GM18502 (cell line): ENCODE results near the gene TOMM7.
"Not testable (repeated sequence)": the region's sequence is repeated elsewhere in the genome, so short reads cannot be mapped to it uniquely, and the experiment has no call there.

Source experiments
- ATAC-seq: cut with Tn5 transposase; IDR thresholded peaks from one replicate; pipeline ENCODE4 v1.9.1; 2021; ENCODE audit warnings: mild to moderate bottlenecking; ENCODE audit not compliant: unreplicated experiment, poor library complexity

Gene TOMM7

DNA sequence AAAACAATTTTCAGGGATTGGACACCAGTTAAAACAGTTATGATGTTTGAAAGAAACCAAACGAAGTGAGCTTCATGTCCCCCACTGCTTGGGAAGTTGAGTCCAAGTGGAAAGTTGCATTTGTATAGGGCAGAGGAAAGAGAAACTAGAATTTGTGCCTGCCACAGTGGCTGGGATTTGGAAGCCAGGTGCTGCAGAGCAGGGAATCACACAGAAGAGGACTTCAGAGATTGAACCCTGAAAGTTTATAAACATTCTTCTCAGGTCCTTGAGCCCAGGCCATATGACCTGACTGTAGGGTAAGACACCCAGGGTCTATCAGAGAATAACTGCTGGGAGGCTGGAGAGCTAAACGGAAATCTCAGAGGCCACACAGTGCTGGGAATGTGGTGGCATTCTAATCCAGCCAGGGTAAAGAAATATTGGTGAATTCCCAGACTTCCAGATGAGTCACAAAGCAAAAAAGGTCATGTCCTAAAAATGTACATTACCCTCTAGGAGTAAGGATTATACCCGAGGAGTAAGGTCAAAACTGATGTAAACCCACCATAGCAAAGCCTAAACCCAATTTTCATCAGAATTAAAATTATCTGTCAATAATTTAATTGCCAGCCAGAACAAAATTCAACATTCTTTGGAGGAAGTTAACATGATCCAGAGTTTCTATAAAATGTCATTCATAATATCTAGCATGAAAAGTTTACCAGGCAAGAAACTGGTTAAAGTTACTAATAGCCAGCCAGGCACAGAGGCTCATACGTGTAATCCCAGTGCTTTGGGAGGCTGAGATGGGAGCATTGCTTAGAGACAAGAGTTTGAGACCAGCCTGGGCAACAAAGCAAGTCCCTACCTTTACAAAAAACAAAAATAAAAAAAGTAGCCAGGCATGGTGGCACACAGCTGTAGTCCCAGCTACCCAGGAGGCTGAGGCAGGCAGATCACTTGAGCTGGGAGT lies 31.2 kb downstream of the TOMM7 start:
- ATAC-seq, result no peak

DNA sequence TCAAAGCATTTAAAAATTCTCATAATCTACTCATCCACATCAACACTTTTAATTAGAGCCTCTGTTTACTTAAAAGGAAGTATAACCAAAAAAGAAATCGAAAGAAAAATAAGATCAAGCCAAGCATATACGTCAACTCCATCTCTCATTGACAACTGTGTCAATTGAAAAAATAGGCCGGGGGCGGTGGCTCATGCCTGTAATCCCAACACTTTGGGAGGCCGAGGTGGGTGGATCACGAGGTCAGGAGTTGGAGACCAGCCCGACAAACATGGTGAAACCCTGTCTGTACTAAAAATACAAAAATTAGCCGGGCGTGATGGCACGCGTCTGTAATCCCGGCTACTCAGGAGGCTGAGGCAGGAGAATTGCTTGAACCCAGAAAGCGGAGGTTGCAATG lies 32.0 kb downstream of the TOMM7 start:
- not testable (repeated sequence) for ATAC-seq

DNA sequence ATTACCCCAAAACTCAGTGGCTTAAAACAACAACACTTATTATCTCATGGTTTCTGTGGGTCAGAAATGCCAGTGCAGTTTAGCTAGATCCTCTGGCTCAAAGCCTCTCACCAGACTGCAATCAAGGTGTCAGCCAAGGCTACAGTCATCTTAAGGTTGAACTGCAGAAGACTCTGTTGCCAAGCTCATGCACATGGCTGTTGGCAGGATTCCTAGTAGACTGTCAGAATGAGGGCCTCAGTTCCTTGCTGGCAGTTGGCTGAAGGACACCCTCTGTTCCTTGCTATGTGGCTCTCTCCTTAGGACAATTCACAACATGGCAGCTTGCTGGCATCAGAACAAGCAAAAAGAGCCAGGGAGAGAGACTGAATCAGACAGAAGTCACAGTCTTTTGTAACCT lies 34.7 kb downstream of the TOMM7 start:
- ATAC-seq, result no peak

DNA sequence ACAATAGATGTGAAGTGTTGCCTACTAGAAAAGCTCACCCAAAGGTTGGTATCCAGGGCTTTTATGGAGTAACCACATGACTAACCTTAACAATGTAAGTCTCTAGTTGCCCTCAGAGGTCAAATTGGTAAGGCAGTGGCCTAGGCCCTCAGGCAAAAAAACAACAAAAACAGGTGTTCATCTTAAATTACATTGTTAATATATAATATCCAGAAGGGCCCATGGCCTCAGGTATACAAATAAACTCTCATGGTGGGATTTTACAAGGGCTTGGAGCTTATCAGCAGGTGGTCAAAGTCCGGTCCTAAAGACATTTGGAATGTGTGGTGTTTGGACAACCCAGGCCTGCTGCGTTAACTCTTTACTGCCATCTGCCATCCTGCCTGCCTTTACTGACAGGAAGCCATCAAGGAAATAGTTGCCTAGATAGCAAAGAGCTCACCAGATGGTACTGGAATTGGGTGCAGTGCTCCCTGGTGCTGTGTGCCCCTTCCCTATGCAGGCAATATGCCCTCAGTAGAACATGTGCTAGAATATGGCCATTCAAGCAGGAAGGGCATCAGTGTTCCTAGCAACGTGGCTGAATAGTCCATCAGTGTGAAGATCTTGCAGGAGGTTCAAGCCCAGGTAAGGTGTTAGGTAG lies 36.2 kb downstream of the TOMM7 start:
- ATAC-seq, result no peak

DNA sequence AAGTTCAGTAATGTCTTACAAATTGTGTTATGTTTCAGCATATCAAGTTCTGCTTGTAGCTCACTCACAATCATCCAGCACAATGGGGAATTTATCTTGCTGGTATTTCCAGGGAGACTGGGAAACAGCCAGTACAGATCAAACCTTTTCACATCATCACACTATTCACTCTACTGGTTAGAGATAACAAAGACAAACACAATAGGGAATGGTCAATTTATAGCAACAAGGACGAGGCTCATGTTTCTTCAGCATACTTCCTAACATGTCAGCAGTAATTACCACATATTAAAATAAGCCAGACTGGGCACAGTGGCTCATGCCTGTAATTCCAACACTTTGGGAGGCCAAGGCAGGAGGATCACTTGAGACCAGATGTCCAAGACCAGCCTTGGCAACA lies 38.3 kb downstream of the TOMM7 start:
- ATAC-seq, result no peak

DNA sequence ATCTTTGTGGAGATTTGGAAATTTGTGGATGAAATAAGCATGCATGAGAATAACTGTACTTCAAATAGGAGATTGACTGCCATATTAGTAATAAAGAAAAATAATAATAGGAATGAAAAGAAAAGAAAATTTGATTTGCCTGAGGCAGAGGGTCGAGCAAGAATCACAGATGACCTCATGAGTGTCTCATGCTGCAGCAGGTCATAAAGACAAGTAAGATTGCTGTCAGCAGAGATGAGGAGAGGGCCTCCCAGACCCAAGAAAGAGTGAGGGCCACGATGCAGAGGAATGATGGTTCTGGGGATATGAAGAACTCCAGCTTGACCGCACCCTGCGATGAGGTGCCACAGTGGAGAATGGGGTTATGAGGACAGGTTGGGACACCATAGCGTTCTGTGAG lies 39.2 kb downstream of the TOMM7 start:
- no peak for ATAC-seq

DNA sequence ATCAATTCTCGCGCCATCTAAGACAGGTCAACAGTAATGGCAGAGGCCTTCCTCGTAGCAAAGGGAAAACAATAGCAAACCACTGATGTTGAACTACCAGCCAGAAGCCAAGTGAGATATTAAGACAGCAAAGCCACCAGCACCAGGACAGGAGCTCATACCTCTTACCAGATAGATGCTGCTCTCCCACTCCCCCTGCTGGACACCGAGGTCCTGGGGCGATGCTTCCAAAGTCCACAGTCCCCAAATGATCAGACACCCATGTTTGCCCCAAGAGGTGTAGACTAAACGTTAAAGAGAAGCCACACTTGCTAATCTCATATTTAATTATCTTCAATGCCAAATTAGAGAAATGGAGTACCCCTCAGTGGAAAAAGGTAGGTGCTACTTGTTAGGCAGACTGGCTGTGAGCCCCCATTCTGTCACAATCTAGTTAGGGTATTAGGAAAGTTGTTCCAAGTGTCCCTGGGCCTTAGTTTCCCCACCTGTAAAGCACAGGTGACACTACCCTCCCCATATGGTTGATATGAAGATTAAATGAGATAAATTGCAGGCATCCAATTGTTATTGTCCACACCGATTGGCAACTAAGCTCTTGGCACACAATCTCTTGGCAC lies 39.9 kb downstream of the TOMM7 start:
- peak; percentile 68 for ATAC-seq

DNA sequence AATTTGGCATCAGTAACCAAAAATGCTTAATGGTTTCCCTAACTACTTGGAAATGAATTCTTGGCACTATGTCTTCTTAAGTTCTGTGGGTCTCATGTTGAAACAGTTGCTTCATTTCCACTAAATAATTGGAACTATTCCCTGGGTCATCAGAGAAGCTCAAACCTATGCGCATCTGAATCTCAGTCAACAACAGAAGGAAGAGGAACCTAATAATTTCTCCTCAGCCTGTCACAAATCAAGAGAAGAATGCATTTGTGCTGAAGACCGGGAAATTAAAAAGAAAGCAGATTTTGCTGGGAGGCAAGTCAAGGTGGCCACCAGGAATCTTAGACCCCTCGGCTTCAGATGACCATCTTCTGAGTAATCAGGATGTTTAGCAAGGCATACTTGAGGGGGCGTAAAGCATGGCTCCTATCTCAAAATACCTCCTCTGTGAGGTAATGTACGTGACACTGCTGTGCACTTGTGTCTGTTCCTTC lies 41.4 kb downstream of the TOMM7 start:
- ATAC-seq, result no peak

DNA sequence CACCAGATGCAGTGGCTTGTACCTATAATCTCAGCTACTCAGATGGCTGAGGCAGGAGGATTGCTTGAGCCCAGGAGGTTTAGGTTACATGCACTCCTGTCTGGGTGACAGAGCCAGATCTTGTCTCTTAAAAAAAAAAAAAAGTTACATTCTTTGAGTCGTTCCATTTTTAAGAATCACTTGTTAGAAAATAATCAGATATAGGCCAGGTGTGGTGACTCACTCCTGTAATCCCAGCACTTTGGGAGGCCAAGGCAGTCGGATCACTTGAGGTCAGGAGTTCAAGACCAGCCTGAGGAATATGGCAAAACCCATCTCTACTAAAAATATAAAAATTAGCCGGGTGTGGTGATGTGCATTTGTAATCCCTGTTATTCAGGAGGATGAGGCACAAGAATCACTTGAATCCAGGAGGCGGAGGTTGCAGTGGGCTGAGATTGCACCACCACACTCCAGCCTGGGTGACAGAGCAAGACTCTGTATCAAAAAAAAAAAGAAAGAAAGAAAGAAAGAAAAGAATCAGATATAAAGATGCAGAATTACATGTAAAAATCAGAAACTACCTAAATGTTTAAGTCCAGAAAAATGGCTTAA lies 42.8 kb downstream of the TOMM7 start:
- not testable (repeated sequence) for ATAC-seq

DNA sequence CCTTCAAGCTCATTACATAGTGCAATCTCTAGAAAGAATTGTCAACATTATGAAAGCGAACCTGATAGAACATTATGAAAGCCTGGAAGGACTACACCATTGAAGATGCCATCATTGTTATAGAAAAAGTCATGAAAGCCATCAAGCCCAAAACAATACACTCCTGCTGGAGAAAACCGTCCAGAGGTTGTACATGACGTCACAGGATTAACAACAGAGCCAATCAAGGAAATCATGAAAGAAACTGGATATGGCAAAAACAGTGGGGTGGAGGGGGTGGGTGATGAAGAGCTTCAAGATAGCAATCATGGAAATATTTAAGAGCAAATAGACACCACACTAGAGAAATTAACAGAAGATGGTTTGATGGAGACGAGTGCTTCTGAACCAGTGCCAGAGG lies 45.7 kb downstream of the TOMM7 start:
- ATAC-seq, result no peak

DNA sequence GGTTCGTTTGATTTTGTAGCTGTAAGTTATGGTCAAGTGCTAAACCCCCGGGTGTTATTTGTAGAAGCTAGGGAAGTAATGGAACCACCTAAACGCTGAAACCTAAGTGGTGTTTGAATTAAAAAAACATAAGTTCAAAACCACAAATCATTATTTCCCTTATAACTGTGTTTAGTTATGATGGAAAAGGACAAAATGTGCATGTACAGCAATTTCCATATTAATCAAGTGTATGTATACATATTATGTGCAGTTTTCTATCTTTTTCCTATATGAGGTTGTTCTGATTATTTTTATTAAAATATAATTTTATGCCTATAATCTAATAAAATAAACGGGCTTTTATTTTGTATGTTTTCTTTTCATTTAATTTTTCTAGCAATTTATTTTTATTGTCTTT lies 49.8 kb downstream of the TOMM7 start:
- no peak for ATAC-seq

DNA sequence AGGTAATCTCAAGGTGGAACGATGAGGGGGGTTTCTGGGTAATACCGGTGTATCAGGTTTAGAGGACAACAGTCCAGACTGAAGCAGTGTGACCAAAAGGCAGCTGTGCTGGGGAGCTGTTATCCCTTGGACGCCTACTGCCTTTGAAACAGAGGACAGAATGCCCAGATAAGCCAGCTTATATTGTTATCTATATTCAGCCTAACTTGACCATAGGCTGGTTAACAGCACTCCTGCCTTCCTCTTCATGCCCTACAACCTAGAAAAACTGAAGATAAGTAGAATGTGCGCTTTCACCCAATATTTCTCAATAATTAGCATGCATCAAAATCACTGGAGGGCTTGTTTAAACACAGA lies 50.8 kb downstream of the TOMM7 start:
- ATAC-seq, result no peak

DNA sequence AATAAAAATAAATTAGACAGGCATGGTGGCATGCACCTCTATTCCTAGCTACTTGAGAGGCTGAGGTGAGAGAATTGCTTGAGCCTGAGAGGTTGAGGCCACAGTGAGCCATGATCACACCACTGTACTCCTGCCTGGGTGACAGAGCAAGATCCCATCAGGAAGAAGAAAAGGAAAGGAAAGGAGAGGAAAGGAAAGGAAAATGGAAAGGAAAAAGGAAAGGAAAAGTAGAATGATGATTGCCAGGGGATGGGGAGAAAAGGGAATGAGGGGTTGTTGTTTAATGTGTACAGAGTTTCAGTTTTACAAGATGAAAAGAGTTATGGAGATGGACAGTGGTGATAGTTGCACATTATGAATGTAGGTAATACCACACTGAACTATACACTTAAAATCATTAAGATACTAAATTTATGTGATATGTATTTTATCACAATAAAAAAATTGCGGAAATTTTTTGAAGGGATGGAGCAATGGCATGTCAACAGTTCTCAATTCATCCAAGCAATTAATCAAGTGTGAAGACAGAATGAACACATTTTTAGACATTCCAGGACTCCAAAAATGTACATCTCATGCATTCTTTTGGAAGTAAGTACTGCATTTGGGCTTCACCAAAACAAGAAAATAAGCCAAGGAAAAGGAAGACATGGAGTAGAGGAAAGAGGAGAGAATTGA lies 51.3 kb downstream of the TOMM7 start:
- ATAC-seq, result no peak

DNA sequence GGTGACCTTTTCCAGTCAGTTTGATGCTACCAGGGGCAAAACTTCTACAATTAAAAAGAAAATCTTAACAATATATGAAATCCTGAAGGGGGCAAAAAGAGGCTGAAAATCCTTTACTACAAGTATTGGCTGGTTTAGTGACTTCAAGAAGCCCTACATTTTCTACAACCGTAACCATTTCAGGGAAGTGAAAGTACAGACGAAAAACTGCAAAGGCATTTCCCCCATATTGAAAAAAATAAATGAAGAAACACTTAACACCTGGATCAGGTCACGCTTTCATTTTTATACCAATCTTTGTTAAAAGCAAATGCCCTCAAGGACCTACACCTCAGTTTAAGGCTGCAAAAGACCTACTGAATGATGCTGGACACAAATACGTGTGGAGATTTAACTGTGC lies 57.0 kb downstream of the TOMM7 start:
- peak; percentile 80 for ATAC-seq
